NCI-H2196 treated with DMSO at 0.1 percent for 48 hours (cell line): ENCODE measurements around the gene ANAPC10.

Experiments
- DNase-seq: peaks from one replicate; lab custom pipeline; 2025; ENCODE audit not compliant: unreplicated experiment; lab: John Stamatoyannopoulos, UW

ANAPC10 gene

DNA sequence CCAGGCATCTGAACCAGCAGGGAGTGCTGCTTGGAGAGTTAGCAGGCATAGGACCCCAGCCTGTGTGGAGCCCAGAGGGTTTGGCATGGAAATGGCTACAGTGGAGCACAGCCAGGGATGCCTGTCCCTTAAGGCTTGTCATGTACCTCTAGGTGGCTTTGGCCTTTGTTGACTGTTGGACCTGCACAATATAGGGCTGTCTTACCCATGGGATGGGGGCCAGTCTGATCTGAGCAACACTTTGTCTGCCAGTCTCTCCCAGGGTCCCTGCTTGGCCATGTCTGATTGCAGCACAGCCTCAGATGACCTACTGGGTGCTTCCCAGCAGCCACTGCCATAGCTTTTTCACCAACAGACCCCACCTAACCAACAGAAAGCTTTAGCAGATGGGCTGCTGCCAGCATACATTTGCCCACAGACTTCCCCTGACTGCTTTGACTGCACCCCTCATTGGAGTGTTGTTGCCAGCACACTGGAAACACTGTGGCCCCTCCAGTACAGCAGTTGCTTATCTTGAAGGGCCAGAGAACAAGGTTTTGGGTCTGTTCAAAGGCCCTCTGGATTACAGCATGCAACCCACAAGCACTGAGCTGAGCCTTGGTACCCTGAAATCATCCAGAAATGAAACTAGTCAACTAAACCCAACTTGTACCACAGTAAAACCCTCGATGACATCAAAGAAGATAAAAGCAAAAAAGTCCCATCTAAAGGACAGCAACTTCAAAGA, 22.1 kb downstream of the ANAPC10 start:
- no peak for DNase-seq

DNA sequence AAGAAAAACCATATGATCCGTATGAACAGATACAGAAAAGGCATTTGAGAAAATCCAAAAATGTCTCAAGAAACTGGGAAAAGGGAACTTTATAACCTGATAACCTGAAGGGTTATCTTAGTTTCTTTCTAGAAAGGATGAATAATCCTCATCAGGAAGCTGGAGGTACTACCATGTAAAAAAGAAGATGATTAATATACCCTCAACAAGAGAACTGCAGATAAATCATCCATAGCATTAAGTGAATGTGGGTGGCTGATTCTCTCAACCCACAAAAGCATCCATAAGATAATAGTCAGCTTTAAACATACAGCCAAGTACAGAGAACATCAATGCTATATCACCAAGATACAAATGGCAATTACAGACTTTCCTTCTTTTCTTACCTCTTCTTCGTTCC, 26.4 kb downstream of the ANAPC10 start:
- no peak for DNase-seq

- DNase-seq: no peak
These were observed 28.6 kb downstream of the ANAPC10 start for GRCh38 chr4:145069361-145069760.

DNA sequence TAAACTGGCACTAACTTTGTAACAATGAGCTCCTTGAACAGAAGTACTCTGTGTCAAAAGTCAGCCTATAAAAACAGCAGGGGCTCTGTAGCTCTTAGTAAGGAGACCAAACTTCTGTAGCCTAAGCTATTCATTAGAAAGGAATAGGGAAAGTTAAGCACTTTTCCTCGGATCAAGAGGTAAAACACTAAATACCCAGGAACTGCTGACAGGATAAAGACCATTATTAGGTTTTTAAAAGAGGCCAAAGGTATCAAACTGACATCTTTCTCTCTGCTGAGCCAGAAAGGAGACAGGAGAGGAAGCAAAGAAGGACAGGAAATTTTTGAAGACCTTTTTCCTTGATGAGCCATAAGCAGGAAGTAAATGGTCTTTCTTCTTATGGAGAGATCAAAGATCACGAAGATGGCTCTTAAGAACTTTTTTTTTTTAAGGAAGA, 31.9 kb downstream of the ANAPC10 start:
- DNase-seq: no peak

- peak; percentile 0 for DNase-seq
These were observed 36.6 kb downstream of the ANAPC10 start for GRCh38 chr4:145061318-145061920.

- DNase-seq: no peak
These were observed 39.7 kb downstream of the ANAPC10 start for GRCh38 chr4:145058256-145058655.

GRCh38 chr4:145056325-145057130, 41.5 kb downstream of the ANAPC10 start:
- DNase-seq: no peak

DNA sequence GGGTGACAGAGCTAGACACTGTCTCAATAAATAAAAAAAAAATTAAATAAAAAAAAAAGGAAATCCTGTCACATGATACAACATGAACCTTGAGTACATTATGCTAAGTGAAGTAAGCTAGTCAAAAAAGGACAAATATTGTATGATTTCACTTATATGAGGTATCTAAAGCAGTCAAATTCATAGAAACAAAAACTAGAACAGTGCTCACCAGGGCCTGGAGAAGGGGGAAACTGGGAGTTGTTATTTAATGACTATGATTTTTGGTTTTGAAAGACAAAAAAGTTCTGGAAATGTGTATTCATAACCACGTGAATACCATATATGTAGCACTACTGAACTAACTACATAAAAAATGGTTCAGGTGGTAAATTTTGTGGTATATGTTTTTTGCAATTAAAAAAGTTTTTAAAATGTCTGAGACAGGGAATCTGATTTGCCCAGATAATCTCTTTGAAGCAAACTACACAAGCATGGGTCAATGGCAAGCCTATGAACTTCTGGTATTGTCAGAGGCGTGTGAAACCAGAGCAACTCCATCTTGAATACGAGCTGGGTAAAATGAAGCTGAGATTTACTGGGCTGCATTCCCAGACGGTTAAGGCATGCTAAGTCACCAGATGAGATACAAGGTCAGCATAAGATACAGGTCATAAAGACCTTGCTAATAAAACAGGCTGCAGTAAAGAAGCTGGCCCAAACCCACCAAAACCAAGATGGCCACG, 42.3 kb downstream of the ANAPC10 start:
- DNase-seq: no peak

DNA sequence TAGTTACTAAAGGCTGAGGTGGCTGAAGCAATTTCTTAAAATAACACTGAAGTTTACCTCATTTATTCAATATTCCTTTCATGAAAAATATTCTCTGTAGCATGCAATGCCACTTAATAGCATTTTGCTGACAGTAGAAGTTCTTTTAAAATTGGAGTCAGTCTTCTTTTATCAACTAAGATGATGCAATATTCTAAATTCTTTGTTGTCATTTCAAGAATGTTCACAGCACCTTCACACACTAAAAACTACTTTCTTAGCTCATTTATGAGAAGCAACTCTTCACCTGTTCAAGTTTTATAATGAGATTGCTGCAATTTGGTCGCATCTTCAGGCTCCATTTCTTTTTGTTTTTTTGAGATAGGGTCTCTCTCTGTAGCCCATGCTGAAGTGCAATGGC, 48.8 kb downstream of the ANAPC10 start:
- DNase-seq: no peak

GRCh38 chr4:145048817-145049216, 49.2 kb downstream of the ANAPC10 start:
- DNase-seq: no peak

DNA sequence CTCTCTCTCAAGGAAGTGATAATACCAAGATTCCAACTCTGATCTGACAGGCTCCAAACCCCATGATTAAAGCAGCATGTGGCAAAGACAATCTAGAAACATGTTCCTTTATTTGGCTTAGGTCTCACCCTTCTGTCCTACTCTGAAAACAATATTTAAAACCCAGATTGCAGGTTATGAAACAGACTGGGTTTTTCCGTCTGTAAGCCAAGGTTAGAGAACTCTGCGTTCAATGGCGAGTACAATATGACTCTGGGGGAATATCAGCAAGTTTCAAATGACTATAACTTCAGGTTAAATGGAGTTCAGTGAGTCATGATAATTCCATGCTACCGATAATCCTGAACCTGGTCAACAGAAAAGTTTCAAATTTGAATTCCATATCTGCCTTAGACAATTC, 50.8 kb downstream of the ANAPC10 start:
- no peak for DNase-seq

GRCh38 chr4:145045180-145045579, 52.8 kb downstream of the ANAPC10 start:
- no peak for DNase-seq

DNA sequence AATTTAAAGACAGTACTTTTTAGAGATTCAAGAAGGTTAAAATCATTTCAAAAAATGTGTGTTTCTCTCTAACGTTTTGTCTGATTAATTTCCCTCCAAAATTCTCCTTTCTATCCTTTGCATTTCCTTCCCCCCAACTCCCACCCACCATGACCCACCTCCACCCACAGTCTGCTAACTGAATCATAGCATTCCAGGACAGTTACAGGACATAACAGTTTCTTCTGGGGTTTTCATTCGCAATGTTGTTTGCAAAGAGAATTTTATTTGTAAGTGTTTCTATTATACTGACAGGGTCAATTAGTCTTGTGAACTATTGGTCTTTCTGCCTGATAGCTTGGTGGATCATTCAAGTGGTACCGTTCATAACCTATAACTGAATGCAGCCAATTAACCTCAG, 53.7 kb downstream of the ANAPC10 start:
- no peak for DNase-seq

DNA sequence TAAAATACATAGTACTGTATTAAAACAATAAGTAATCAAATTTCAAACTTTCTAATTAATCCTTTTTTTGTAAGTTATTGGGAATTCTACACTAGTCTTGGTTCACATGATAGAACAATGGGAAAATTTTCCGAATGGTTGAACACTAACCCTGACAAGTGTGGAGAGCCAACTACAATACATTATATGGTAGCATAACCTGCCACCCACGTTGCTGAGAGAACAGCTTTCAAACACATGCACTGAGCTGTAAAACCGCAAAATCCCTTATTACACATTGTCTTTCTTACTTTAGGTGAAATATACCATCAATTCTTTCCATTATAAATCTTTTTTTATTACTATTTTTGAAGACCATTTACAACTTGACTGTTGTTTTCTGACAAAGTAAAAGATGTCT, 54.7 kb downstream of the ANAPC10 start:
- no peak for DNase-seq

GRCh38 chr4:145042601-145043285, 55.3 kb downstream of the ANAPC10 start:
- no peak for DNase-seq

DNA sequence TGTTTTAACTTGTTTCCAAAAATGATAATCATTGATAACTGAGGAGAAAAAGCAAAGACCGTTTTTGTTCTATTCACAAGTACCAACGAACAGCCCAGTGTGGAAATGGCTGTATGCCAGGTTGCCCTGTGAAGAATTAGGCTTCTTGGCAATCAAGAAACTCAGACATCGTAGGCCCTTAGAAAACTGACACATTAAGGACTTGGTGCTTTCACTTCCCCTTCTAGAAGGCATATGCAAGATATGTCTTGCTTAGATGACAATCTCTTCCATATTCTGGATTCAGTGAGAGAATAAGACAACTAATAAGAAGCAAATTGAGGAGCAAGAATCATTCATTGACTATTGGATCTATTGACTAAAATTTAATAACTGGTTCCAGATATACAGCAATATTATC, 56.6 kb downstream of the ANAPC10 start:
- no peak for DNase-seq

DNA sequence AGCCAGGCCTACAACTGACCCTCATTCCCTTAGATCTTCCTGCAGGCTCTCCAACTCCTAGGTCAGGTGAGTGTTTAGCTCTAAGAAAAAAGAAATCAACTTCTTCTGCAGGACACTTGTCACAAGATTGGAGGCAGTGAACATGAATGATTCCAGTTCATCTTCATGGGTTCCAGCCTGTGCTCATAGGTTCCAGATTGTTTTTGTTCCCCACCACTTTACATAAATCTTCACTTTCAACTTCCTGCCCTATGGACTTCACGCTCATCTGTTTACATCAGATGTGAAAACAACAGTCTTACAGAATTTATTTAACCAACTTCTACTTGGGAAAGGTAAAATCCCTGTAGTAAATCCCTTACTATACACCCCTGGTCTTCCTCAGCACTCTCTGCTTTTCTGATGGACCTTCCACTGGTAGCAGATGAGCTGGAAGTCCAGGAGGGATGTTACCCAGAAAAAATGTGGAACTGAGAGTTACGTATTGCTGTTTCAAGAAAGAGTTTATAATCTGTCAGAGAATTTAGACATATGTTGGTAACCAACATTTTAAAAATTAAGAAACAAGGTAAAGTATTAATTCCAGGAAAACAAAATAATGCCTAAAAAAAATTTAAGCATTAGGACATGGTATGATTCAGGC, 62.4 kb downstream of the ANAPC10 start:
- DNase-seq: no peak

GRCh38 chr4:145034727-145035211, 63.2 kb downstream of the ANAPC10 start:
- DNase-seq: no peak

- DNase-seq: no peak
These were observed 78.7 kb downstream of the ANAPC10 start for GRCh38 chr4:145019346-145019745.

DNA sequence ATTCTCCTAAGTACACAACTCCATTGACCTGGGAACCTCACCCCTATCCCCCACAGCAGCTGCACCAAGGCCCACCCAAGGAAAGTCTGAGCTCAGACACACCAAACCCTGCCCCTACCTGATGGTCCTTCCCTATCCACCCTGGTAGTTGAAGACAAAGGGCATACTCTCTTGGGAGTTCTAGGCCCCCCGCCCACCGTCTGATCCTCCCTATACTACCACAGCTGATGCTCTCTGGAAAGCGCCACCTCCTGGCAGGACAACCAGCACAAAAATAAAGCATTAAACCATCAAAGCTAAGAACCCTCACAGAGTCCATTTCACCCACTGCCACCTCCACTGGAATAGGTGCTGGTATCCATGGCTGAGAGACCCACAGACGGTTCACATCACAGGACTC, 83.6 kb downstream of the ANAPC10 start:
- DNase-seq: no peak
